Measurements from ENCODE around the gene HACD2.
"Not testable (repeated sequence)": the region's sequence is repeated elsewhere in the genome, so short reads cannot be mapped to it uniquely, and the experiment has no call there.

Gene HACD2

DNA sequence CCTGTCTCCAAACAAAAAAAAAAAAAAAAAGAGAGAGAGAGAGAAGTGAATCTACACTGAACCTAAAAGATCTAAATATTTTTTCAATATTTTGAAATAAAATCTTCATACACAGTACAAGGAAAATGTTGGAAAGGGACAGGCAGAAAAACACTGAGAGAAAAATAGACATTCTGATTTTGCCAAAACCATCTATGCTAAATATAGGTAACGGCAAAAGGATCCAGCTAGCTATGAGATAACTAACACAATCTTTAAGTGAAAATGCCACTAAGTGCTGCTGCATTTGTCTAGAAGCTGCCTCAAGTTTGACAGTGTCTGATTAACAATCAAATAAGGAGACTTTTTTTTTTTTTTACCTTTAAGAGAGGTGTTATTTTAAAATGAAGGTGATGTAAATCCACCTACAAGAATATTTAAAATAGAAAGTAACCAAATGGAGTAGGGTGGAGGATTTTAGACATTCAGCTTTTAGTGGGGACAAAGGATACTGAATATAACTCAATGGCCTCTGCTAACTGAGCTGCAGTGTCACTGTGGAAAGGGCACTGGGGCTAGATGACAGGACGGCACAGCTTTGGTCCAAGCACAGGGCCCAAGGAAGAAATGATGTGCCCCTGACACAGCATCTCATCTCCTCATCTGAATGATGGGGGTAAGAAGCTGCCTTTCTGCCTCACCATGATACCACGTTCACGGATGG is 62.4 kb downstream of the HACD2 start:
- no peak for DNase-seq

GRCh38 chr3:123521179-123521969 is 63.5 kb downstream of the HACD2 start:
- DNase-seq = peak; percentile 44

DNA sequence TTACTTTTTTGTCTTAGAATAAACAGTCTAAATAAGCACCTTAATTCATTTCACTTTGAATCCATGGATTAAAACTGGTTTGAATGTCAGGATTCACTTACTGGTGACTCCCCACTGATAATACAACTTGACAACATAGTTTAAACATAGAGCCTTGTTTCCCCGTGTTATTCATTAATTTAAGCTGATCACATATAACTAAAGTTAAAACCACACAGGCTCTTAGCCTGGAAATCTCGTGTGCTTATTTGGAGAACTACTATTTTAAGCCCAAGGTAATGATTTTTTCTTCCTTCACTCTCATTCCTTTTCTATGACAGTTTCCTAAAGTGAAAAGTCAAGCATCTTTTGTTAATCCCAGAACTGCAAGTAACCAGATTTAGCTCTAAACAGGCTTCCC is 64.2 kb downstream of the HACD2 start:
- DNase-seq = no peak

DNA sequence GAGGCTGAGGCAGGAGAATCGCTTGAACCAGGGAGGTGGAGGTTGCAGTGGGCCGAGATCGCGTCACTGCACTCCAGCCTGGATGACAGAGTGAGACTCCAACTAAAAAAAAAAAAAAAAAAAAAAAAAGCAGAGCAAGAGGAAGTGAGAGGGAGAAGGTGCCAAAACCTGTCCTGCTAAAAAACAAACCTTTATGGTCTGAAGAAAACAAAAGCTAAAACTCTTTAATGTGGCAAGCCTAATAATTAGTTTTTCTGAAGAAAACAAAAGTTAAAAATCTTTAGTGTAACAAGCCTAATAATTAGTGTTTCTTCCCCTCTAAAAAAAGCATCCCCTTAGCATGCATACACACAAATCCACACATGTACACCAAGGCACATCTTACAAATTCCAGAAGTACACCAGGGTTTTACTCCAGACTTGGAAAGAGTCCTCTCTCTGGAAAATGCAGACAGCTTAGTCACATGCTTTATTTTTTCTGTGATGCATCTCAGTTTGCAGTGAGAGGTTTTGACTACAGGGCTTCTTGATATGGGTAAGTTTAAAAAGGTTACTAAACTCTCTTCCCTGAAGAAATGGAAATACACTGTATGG is 65.9 kb downstream of the HACD2 start:
- DNase-seq = peak; percentile 20

DNA sequence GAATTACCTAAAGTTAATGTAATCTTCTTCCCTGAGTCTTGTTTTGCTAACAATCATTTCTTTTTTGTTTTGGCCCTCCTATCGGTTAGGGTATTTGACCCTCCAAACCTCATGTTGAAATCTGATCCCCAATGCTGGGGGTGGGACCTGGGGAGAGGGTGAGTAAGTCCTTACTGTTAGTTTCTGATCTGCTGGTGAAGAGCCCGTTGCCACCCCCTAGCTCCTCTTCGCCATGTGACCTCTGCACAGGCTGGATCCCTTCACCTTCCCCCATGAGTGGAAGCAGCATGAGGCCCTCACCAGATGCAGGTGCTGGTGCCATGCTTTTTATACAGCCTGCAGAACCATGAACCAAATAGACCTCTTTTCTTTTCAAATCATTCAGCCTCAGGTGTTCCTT is 73.1 kb downstream of the HACD2 start:
- no peak for DNase-seq

DNA sequence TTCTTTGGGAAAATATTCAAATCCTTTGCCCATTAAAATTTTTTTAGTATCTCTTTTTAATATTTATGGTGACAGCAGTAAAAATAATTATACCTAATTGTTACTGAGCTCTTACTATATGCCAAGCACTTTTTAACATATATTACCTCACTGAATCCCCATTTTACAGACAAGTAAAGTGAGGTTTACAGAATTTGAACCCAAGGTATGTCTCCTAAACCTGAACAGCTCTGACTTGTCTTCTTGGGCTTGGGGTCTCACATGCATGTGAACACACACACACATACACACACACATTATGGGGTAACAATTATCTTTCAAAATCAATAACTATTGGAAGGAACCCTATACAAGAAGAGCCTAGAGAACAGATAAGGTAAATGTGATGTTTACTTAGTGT is 73.8 kb downstream of the HACD2 start:
- no peak for DNase-seq

- DNase-seq = no peak
Measured at GRCh38 chr3:123508178-123508577, 76.7 kb downstream of the HACD2 start.

GRCh38 chr3:123505820-123506219 is 79.0 kb downstream of the HACD2 start:
- DNase-seq = no peak

DNA sequence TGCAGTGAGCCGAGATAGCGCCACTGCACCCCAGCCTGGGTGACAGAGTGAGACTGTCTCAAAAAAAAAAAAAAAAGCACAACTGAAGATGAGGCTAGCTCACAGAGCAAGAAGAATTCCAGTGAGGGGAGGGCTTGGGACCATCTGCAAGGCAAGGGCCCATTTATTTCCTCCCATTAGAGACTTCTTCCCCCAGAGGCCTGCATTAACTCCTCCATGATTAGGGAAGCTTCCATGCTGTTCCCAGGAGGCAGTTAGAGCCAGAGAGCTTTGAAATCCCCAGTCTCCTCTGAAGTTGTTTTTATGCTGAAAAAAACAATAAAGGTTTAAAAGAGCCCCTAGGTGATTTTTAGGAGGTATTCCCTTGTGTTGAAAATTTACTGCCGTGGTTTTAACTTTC is 81.7 kb downstream of the HACD2 start:
- DNase-seq = no peak

DNA sequence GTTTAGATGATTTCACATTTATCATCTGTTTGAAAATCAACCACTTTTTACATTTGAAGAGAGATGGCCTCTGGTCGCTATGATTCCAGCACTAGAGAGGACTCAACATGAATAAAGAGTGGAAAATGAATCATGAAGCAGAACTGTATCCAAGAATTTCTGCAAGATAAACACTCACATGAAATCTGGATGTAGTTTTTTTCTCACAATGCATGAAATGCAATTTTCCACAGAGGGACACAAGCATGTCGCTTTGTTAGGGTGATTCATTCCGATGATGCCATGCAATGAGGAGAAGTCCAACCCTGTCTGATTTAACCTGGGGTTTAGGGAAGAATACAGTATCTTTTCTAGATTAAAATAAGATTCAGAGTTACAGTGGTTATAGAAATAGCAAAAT is 85.5 kb downstream of the HACD2 start:
- peak; percentile 73 for DNase-seq

GRCh38 chr3:123498761-123499160 is 86.1 kb downstream of the HACD2 start:
- DNase-seq = no peak

DNA sequence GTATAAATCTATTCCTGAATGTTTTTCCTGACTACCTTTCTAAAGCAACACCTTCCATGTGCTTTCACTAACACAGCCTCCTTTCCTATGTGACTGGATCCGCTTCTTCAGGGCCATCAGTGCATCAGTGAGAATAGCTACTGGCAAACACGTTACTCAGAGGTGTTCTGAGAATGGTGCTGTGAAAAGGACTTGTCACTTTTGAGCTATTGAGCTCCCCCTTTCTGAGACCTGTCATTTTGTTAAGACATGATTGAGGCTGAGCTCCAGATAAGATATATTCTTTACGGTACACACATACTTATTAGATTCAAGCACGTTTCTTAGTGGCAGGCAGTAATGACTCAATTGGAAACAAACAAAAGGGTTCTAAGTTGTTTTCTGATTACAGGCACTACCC is 90.9 kb downstream of the HACD2 start:
- DNase-seq = no peak

- no peak for DNase-seq
Measured at GRCh38 chr3:123491966-123492587, 92.8 kb downstream of the HACD2 start.

GRCh38 chr3:123489400-123490004 is 95.4 kb downstream of the HACD2 start:
- DNase-seq = peak; percentile 54

DNA sequence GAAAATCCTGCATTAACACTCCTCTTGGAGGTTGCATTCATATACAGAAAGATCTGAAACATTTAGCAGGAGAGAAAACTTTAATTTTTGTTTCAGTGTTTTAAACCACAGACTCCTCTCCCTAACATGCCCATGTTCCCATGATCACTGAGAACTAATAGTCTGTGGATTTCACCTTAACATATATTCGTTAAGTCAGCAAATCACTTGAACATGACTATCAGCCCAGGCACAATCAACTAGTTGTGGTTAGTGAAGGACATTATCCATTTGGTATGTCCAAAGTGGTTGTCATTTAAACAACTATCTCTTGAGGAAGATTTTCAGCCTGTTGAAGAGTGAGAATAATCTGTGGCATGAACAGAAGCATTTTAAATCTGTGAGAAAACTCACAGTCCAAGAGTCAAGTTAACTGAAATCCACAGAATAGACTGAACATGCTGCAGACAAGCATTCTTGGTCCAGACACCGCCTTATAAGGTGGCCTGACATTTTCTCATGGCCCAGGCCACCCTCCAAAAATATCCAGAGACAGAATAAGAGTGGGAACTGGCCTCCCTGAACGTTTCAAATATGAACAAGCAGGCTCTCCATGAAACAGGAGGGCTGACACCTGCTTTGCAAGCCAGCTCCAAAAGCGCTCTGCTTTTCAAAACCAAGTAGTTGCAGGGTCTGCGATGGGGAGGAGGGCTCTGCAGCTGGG is 96.1 kb downstream of the HACD2 start:
- DNase-seq = no peak

DNA sequence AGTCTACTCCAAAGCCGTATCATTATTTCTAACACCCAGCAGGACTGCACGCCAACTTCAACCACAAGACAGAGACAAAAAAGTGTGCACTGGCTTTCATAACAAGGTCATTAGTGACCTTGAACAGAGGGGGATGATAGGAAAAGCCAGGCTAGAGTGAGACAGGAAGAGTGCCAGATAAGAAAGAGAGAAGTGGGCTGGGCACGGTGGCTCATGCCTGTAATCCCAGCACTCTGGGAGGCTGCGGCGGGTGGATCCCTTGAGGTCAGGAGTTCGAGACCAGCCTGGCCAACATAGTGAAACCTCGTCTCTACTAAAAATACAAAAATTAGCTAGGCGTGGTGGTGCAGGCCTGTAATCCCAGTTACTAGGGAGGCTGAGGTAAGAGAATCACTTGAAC is 97.8 kb downstream of the HACD2 start:
- DNase-seq = not testable (repeated sequence)

- no peak for DNase-seq
Measured at GRCh38 chr3:123486460-123486859, 98.4 kb downstream of the HACD2 start.

DNA sequence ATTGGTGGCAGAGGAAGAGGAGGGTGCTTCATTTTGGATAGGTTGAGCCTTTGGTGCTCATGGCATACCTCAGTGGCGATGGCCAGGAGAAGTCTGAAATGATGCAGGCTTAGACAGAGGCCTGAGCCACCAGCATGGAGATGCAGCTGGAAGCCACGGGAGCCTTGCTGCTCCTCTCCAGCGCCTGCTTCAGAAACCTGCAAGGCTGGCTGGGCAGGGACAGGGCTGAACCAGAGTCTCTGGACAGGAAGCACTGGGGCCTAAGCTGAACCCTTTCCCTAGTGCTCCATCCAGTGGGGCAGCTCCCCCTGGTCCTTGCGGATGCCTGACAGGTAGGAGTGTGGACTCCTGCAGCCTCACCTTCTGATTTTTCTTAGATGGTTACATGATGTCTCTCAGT is 99.3 kb downstream of the HACD2 start:
- no peak for DNase-seq

DNA sequence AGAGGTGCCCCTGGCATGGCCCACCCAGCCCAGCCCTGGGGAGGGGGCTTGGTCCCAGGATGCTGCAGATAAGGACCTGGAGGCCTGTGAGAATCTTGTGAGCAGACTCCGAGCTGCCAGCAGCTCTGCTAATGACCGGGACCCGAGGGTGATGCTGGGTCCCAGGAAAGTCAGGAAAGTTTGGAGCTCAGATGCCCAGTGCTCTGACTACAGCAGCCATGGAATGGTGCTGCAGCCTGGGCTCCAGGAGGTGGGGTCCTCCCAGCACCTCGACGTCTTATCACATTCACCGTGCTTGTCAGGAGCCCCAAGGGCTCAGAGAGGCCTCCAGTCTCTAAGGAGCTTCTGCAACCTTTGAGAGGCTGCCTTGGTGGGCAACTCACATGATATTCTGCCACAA is 101.7 kb downstream of the HACD2 start:
- DNase-seq = no peak

DNA sequence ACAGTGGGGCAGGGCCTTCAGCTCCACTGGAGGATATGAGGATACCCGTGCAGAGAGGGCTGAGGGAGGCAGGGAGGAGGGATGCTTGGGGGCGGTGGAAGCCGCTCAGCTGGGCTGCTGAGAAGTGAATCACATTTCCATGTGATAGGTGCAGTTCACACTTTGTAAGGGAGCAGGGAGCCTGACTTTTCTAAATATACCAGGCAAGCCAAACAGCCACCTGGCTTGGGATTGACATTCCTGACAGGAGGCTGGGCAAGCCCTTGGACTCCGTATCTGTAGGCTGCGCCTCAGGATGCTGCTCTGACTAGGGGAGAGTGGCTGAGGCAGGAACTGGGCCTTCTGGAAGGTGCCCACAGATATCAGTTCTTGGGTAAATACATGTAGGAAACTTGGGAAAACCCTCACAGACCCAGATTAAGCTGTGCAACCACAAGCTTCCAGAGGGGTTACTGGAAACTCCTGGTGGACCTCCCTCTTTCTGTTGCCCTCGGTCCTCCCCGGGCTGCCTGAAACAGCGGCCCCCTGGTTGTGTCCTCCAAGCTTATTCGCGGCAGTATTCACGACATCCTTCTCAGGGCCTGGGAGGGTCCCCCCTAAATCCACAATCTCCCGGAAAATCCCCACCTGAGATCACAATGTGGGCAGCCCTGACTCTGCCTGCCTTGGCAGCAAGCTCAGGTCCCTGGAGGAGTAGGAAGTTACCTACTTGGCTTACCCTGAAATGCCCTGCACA is 103.0 kb downstream of the HACD2 start:
- DNase-seq = no peak

DNA sequence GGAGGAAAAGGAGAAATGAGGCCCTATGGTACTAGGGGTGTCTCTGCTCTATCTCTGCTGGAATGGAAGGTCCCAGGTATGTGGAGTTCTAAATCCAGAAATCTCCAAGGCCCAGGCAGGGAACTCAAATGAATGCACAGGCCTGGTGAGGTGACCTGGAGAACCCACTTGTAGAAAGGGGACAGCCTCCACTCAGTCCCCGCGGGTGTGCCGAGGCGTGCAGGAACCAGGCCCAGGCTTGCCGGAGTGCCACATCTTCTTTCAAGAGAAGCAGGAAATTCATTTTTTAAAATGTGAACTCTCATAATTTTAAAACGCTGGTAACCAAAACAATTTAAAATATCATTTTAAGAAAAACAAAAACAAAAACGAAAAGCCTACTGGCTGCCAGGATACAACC is 103.8 kb downstream of the HACD2 start:
- no peak for DNase-seq

- DNase-seq = no peak
Measured at GRCh38 chr3:123480428-123480827, 104.4 kb downstream of the HACD2 start.
